ENCODE results near the gene R3HDM2.
A peak's percentile ranks its signal among the peaks of the same experiment; 100 is the strongest.

The R3HDM2 gene

DNA sequence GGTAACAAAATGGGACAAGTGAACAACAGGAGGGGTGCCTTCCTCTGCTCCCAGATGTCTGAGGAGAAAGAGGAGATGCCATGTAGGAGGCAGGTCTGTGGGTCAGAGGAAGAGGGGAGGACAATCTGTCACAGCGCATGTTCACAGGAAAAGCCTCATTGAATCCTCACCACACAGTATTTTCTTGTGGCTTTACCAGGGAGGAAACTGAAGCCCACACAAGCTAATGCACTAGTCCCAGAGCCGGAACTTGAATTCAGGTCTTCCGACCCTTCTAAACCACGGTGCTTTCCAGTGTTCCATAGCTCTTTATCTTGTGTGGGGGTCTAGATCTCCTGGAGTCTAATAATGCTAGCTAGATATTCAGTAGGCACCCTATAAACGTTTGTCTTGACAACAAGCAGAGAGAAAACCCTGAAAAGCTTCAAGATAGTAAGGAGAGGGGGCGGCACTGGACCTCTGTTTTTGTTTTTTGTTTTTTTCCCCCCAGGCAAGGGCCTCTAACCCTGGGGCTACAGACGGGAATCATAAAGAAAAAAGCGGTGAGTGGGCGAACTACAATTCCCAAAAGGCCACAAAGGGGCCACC is 201.7 kb downstream of the R3HDM2 start:
- DNase-seq (ENCODE audit: low spot score): no peak

DNA sequence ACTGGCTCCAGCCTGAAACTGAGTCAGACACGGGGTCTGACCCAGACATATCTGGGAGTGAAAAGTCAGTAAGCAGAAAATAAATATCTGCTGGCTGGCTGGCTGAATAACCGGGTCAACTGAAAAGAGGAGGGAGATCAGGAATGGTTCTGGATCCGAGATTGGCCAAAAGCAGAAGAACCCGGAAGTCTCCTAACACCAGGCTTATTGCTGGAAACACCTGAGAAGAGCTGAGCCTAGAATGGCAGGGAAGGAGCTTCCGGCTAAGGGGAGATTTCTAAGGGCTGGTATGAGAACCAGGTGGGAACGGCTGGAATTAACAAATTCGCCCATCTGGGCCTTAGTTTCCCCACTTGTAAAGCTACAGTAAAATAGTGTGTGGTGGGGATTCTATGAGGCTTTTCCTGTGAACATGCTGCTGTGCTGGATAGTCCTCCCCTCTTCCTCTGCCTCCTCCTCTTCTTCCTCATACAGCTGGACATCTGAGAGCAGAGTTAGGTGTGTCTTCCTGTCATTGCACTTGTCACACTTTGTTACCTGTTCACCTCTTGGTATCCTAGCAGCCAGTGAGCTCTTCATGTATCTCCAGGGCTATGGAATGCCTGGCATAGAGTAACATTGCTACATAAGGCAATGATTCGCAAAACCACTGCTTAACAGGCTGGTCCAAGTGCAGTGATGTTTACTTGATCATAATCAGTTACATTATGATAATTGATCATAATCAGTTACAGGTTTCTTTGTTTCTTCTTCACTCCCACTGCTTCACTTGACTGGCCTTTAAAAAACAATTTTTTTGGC is 203.3 kb downstream of the R3HDM2 start:
- DNase-seq (ENCODE audit: low spot score): no peak

DNA sequence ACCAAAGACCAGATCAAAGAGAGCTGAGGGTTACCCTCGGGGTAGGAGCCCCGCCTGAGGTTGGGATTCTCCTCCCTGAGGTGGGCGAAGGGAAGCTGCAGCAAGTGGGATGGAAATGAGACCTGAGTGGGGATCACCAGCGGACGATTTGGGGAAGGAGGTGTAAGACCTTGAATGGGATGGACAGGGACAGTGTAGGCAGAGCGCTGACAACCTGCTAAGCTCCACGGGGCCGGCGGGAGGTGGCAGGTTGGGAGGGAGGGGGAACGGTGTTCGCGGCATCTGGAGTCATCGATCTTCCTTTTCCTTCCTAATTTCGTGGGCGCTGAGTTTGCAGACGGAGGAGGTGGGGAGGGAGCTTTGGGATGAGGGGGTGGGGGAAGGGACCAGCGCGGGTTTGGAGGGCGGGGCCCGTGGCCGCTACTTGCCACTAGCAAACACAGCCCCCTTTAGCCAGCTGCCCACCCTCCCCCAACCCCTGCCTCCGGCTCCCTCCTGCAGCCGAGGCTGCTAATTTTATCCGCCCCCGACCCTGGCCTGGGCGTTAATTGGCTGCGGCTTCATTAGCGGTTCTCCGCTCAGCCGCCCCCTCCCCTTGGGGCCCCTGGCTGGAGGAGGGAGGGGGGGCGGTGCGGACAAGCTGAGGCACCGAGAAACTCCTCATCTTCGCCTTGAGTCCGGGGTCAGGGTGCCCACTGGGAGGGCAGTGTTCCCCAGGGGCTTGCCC is 204.1 kb downstream of the R3HDM2 start:
- DNase-seq (ENCODE audit: low spot score): no peak

DNA sequence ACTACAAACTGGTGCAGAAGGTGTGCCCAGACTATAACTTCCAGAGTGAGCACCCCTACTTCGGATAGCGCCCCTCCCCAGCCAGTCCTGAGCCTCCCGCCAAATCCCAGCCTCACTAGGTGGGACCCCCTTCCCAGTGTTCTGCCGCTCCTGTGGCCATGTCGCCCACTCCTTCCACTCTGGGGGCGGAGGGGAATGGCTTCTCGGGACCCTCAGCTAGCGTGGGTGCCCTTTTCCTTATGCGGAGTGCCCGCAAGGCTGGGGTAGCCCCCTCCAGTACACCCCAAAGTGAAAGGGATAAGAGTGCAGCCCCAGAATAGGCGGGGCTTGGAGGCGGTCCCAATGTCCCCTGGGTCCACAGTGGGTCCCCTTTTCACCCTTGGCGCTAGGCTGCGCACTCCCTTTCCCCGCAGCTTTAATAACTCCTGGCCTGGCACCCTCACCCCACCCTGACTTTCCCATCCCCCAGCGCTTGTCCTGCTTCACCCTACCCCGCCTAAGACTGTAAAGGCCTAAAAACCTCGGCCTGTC is 205.1 kb downstream of the R3HDM2 start:
- DNase-seq (ENCODE audit: low spot score): no peak

DNA sequence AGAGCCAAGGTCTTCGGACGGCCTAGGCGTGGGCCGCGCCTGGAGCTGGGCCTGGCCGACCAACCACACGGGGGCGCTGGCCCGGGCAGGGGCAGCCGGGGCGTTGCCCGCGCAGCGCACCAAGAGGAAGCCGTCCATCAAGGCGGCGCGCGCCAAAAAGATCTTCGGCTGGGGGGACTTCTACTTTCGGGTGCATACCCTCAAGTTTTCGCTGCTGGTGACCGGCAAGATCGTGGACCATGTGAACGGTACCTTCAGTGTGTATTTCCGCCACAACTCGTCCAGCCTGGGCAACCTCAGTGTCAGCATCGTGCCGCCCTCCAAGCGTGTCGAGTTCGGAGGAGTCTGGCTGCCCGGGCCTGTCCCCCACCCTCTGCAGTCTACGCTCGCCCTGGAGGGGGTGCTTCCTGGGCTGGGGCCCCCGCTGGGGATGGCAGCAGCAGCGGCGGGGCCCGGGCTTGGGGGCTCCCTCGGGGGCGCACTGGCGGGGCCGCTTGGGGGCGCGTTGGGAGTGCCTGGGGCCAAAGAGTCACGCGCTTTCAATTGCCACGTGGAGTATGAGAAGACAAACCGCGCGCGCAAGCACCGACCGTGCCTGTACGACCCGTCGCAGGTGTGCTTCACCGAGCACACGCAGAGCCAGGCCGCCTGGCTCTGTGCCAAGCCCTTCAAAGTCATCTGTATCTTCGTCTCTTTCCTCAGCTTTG is 205.7 kb downstream of the R3HDM2 start:
- peak; percentile 58 for DNase-seq (ENCODE audit: low spot score)

DNA sequence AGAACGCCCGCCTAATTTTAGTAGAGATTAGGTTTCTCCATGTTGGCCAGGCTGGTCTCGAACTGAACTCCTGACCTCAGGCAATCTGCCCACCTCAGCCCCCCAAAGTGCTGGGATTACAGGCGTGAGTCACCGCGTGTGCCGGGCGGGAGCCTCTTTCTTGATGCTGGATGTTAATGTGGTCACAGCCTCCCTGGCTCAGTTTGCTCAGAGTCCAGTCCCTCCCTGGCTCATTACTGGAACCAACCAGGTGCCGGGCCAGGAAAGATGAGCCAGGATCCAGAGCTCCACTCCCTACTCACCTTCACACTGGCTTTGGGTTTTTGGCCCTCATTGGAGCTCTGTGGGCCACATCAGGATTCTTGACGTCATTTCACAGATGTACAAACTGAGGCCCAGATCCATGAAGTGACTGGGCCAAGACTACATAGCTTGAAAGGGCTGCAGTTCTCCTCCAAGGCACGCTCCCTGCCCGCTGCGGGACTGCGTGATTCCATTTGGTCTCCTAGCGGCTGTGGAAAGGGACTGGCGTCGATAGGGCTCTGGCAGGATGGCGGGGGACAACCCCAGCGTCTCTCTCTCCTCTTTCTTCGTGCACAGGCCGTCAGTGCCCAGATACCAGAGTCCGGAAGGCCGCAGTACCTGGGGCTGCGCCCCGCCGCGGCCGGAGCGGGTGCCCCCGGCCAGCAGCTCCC is 206.4 kb downstream of the R3HDM2 start:
- no peak for DNase-seq (ENCODE audit: low spot score)

DNA sequence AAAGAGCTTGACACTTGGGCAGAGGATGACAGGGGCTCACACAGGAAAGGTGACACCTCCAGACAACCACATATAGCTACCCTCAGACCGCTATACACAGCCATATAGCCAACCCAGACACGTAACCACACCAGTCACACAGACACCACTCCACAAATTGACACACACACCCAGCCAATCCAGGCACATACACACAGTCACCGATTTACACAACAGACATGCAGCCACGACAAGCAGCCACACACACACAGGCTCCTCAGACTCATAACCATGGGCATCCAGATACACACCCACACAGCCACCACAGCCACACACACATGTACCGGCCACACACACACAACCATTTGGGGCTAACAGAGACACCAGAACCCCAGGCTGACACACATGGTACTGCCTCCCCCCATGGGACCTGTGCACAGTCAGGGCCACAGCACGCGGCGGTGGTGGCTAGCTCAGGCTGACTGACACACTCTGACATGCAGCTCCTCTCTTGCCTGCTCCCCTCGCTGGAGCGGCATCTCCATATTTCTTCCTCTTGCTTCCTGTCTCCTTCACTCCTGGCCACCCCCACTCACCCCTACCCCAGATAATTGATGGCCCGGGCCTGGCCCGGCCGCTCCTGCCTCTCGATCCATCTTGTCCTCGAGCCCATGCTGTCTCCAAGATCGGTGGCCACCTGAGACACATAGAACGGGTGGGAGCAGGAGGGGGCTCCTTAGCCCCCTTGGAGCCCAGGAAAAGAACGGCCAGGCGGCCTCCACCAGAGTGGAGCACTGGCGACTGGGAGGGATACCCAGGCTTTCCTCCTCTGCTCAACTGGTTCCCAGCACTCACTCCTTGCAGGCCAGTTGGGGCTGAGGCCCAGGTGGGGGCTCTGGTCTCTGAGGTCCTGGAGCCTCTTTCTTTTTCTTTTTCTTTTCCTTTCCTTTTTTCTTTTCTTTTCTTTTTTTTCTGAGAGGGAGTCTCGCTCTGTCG is 207.4 kb downstream of the R3HDM2 start:
- DNase-seq (ENCODE audit: low spot score): no peak

DNA sequence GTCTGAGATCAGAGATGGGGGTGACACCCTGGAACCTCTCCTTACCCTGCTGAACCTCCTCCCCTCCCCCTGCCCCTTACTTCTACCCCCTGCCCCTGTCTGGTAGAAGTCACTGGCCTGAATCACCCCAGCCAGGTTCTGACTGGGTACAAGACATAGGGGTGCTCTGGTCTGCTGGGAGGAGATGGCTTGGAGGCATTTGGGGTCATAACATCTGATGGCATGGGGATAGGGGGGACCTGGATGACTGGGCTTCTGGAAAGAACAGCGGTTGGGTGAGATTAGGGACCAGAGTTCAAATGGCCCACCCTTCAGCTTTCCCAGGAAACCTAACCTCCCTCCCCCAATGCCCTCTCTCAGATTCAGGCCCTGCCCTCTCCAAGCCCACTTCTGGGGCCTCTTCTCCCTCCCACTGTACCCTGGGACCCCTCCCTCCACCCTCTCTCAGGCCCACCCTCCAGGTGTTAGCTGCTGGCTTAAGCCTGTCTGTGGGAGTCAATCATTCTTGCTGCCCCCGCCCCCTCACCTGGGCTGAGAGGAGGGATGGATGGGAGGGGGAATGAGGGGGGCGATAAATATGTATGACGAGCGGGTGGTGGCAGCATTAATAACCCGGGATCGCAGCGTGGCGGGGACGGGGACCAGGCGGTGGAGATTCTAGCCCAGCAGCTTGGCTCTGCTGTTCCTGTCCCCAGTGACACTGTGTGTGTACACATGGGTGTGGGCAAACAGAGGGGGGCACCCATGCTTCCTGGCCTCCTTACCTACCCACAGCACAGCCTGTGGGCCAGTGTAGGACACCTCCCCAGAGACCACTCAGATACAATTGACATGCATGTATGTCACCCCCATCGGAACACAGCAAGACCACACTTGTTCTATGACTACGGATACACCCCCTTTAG is 208.3 kb downstream of the R3HDM2 start:
- DNase-seq (ENCODE audit: low spot score): no peak

DNA sequence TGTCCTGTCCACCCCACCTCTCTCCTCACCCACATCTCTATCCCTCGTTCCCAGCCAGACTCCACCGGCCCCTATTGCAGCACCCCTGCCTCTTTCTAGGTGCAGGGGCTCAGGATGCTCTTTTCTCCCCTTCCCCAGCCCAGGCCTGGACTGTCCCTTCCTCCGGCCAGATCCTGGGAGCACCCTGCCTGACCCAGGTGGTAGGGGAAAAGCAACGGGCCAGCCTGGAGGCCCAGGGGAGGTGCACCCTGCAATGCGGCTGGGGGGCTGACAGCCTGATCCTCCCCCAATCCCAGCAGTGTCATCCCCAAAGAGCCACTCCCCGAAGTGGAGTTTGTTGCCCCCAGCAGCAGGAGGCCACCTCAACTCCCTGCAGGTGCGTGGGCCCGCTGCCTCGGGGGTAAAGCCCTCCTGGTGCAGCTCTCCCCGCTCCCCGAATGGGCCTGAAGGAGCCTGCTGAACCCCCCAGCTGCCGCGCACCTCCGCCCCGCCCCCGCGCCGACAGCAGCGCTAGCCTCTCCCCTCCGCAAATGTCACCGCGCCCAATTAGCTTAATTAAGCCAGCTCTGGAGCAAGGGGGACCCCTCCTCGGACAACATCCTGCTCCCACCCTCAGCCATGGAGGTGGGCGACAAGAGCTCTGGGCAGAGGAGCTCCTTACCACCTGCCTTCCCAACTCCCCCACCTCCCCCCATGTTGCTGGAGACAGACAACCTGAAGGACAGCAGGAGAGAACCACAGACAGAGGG is 209.5 kb downstream of the R3HDM2 start:
- no peak for DNase-seq (ENCODE audit: low spot score)

DNA sequence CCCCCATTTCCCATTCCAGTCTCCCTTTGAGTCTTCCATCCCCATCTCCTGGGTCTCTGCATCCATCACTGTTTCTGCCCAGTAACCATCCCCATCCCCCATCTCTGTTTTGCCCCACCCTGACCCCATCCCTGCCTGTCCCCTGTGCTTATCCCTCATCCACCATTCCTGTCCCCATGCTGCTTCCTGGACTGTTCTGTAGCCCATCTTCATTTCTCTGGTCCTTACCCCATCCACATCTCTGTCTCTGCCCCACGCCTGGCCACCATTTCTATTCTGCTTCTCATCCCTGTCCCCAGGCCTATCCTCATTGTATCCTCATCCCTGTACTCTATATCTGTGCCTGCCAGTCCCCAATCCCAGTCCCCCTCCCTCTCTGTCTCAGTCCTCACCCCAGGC is 210.1 kb downstream of the R3HDM2 start:
- no peak for DNase-seq (ENCODE audit: low spot score)

DNA sequence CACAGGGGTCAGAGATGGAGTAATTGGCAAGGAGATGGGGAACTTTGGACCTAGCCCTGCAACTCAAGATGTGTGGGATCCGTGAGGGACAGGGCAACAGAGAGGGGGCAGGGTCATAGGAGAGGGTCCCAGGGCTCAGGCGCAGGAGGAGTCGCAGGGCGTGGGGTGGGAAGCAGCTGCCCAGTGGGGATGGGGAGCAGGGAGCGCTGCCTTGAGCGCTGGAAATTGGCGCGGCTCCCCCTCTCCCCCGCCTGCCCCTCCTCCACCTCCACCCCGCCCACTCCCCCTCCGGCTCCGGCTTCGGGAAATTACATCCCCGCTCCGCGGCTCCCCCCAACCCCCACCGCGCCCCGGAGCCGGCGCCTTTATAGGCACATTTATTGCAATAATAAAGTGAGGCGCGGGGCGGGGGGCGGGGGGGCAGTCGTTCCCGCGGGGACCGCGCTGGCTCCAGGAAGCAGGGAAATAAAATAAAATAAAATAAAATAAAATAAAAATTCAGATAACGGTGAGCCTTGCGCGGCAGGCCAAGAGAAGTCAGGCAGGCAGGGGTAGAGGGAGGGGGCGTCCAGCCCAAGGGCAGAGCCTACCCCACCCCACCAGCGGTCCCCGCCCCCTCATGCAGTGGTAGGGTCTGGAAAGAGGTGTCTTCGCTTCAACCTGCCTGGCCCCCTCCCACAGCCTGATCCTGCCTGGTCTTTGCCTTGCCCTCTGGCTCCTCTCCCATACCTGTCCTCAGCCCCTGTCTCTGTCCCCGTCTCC is 210.7 kb downstream of the R3HDM2 start:
- no peak for DNase-seq (ENCODE audit: low spot score)

DNA sequence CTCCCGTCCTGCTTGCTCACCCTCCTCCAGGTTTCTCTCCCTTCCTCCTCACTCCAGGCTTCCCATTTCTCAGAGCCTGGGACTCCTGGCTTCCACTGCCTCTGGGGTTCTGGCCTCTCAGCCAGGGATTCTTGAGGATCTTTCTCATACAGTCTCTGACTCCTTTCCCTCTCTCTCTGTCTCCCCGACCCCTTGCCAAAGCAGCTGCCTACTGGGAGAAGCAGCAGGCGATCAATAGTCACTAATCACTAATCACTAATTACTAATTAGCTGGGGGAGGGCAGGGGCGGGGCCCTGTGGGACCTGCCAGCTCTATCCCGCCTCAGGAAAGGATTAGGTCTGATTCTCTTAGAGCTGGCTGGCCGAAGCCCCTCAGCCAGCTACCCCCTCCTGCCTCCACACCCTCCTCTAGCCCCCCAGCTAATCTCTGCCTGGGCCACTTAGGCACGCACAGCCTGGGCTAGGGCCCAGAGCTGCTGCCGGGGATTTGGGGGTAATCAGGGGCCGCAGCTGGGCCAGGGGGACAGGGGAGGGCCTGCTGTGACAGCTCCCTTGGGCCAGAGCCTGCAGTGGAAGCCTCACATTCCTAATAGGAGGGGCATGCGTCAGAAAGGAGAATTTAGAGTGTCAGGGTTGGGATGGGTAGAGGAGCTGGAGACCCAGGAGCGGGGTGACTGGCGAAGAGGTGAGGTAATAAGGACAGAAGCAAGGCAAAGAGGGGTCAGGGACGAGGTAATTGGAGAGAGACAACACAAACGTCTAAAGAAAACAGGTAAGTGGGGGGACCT is 211.4 kb downstream of the R3HDM2 start:
- DNase-seq (ENCODE audit: low spot score): no peak

DNA sequence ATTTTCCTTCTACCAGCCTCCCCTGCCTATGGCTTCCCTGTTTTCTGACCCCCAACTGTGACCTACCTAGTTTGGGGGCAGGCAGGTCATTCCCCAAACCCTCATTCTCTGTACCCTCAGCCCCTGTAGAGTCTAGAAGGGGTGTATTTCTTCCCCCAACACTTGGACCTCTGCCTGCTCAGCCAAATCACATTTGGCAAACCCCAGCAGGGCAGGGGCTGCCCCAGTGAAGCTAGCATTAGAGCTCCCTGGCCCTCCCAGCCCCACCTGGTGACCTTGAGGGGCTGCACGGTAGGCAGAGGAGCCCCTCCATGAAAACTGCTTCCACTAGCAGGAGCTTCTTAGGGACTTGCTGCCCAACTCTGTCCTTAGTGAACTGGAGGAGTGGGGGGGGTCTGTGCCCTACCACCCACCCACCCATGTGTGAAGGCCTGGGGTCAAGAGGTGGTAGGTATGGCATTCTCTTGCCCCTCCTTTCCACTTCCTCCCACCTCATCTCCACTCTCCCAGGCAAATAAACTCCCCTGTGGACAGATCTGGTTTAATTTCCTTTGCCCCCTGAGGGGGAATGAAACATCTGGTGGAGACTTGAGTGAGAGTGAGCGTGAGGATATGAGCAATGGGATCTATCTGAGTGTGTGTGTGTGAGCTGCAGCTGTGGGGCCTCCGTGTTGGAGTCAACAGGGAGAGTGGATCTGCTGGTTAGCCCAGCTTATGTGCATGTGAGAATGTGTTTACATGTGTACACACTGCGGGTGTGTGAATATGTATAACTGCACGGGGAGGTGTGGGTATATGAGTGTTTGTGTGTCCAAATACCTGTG is 212.6 kb downstream of the R3HDM2 start:
- no peak for DNase-seq (ENCODE audit: low spot score)

DNA sequence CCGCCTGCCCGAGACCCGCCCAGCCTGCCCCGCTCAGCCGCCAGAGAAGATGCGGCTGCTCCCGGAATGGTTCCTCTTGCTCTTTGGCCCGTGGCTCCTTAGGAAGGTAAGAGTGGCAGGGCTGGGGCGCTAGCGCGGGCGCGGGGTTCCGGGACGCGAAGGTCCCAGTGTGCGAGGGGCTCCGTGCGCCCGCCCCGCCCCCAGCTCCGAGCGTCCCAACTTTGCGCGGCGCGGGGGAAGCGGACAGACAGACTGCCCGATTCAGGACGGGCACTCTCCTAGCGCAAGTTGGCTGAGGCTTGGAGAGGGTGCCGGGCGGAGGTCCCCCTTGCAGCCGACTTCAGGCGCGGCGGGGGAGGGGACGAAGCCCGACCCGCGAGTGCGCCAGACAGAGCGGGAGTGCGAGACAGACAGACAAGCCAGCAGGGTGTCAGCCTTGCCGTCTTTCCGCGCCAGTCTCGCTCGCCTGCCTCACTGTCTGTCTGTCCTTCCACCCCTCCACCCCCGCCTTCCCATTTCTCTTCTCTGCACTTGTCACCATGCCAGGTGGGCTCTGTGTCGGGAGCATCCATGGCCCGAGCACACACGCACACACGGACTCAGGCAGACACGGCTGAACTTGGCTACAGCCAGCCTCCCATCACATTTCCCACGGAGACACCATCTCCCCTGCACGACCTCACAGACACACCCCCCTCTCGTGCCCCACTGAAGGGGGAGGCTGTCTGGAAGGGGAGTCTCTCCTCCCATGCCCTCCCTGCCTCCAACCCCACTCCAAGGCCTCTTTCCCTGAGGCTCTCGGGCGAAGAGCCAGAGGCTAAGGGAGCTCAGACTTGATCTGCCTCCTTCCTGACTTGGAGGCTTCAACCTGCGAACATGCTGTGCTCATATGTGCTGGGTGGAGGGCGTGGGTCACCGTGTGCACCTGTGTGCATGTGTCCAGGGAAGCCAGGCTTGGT is 213.6 kb downstream of the R3HDM2 start:
- DNase-seq (ENCODE audit: low spot score): no peak
